Measurements from ENCODE around the gene REXO4. TPM values are rescaled to one million over a fixed set of nuclear protein-coding genes. Genes with fewer than 3 reads are reported as not detected.

The REXO4 gene
- total RNA-seq, 2 donors from 2014 or later: 20.6 to 28.3 TPM

DNA sequence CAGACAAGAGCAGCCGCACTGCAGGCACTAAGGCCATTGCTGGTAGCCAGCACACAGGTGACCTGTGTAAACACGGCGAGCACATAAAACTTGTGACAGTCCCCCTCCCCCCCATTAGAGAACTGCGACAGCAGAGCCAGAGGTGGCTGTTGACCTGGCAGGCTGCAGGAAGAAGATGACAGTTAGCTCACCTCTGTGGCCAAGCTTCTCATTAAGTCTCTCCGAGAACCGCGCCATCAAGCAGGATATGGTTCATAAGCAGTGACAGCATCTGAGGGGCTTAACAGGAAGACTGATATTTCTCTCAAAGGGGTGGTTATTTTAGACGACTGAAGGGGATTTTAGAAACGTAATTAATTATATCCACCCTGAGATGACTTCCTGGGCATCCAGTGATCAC lies 47.1 kb downstream of the REXO4 start:
- ATAC-seq (peak; percentile 25 to 48), DNase-seq (ENCODE audit: low spot score in 2 of 2) (peak in 1 of 2 donors; percentile 65)
- H3K36me3 Mint-ChIP-seq: peaks cover 51 to 64% of the 10 kb centered on the region in 2 donors
- peak overlapping the region; percentile 65 to 98 for H3K27ac Mint-ChIP-seq
- no peaks in the 10 kb centered on the region for H3K9me3 Mint-ChIP-seq

DNA sequence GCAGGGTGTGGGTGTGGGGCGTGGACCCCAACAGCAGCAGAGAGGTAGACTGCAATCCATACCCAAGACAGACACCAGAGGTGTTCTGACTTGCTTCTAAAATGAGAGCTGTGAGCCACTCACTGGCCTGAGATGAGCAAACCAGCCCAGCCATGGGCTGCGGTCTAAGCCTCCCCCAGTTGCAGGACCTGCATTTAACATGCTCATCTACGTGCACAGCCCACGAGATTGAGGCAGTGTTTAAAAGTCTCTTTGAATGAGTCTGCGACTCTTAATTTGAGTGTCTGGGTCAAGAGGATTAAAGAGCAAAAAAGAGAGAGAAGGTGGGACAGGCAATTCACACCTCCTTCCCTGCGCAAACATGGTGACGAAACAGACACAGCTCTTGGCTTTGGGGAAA lies 47.9 kb downstream of the REXO4 start:
- Mint-ChIP-seq H3K36me3 (peaks cover 51 to 61% of the 10 kb centered on the region in 2 donors), H3K9me3 (no peaks in the 10 kb centered on the region), H3K27ac (peak overlapping the region; percentile 65 to 98)
- no peak for ATAC-seq
- no peak for DNase-seq (ENCODE audit: low spot score in 2 of 2)

DNA sequence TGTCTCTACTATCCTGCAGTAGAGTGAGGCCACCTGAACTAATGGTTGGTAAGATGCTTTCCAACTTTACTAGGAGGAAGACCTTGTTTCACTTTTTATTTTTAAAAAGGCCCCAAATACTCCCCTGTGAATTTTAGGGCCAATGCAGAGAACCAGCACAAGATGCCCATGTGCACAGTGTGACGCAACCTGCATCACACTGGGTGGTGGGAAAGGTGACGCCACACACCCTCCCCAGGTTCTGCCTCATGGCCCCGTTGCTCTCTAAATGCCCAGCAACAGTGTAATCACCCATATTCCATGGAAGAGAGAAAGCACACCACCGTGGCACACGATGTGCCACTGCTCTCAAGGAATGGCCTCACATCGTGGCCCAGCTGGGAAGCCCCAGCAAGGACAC lies 48.4 kb downstream of the REXO4 start:
- ATAC-seq: no peak
- Mint-ChIP-seq H3K36me3 (peaks cover 46 to 58% of the 10 kb centered on the region in 2 donors), H3K9me3 (no peaks in the 10 kb centered on the region), H3K27ac (peak overlapping the region; percentile 65 to 98)
- no peak for DNase-seq (ENCODE audit: low spot score in 2 of 2)

DNA sequence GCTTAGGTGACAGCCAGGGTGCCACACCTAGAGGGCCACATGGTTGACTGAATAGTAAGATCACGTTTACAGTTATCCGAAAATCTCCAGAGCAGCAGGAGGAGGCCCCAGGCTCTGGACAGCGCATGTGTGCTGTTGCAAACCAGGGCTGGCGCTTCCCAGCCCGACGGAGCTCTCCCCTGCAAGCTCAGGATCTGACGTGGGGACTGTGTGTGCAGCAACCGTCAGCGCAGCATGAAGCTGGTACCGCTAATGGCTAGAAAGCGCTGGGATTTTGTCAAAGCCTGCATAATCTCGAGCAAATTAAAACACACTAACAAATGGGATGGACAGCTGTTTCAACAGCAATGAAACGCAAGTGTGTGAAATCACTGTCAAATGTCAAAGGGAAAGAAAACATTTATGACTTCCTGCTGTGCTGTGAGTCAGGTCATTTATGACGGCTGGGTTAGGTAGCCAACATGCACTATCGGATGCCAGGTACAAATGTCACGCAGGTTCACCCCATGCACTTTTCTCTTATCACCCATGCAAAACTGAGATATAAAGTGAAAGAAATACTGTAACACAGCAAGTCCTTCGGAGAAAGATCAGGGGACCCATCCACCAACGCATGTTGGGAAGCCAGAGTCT lies 49.4 kb downstream of the REXO4 start:
- Mint-ChIP-seq H3K27ac (peak overlapping the region; percentile 94 to 98), H3K9me3 (no peaks in the 10 kb centered on the region), H3K36me3 (peaks cover 56 to 60% of the 10 kb centered on the region in 2 donors)
- no peak for ATAC-seq
- no peak for DNase-seq (ENCODE audit: low spot score in 2 of 2)

DNA sequence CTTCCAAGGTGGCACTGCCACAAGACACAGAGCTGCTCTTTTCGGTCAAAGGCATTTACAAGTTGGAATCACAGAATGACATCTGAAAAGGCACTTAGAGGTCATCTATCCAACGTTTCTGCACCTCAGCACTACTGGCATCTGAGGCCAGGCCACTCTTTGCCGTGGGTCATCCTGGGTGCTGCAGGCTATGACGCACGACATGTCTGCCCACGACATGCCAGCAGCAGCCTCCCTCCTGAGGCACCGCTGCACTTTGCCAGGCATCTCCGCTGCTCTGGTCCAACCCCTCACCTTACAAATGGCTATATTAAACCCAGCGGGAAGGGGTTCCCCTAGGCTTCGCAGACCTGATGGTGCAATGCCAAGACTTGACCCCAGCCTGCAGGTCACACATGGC lies 50.0 kb downstream of the REXO4 start:
- H3K27ac Mint-ChIP-seq: no peak overlapping the region
- H3K36me3 Mint-ChIP-seq: peaks cover 56 to 58% of the 10 kb centered on the region in 2 donors
- no peaks in the 10 kb centered on the region for H3K9me3 Mint-ChIP-seq
- DNase-seq (ENCODE audit: low spot score in 2 of 2): no peak
- no peak for ATAC-seq

DNA sequence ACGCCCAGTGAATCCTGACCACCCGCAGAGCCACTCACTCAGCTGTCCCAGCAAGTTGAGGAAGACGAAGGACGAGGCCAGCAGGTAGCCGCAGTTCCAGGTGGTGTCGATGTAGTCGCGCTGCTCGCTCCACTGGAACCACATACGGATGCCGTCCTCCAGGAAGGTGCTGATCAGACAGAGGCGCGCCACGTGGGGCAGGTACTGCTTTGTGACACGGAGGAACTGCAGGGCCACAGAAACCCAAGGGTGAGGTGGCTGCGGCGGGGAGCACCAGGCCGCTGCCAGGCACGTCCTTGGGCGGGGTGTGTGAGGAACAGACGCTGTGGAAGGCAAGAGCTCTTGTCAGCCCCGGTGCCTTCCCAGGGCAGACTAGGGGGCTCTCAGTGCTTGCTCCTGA lies 50.6 kb downstream of the REXO4 start:
- peaks cover 51 to 52% of the 10 kb centered on the region in 2 donors for H3K36me3 Mint-ChIP-seq
- H3K9me3 Mint-ChIP-seq: no peaks in the 10 kb centered on the region
- H3K27ac Mint-ChIP-seq: no peak overlapping the region
- ATAC-seq (no peak), DNase-seq (ENCODE audit: low spot score in 2 of 2) (no peak)

DNA sequence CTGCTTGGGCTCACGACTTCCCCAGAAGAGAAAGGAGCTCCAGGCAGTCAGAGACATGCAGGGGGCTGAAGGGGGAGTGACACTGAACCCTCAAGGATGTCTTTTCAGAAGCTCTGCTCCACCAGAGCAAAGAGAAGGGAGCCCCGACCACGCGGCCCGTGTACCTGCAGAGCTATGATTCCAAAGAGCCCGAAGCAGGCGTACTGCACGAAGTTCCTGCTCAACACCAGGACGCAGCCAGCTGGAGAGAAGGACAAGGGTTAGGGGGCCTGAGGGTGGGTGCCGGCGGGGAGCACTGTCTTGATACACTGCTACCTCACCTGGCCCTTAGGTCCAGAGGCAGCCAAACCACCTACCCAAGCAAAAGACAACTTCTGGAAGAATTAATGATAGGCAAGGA lies 51.4 kb downstream of the REXO4 start:
- no peak for DNase-seq (ENCODE audit: low spot score in 2 of 2)
- ATAC-seq: no peak
- Mint-ChIP-seq H3K27ac (peak overlapping the region in 1 of 2 donors; percentile 36), H3K36me3 (peaks cover 48 to 55% of the 10 kb centered on the region in 2 donors), H3K9me3 (no peaks in the 10 kb centered on the region)

DNA sequence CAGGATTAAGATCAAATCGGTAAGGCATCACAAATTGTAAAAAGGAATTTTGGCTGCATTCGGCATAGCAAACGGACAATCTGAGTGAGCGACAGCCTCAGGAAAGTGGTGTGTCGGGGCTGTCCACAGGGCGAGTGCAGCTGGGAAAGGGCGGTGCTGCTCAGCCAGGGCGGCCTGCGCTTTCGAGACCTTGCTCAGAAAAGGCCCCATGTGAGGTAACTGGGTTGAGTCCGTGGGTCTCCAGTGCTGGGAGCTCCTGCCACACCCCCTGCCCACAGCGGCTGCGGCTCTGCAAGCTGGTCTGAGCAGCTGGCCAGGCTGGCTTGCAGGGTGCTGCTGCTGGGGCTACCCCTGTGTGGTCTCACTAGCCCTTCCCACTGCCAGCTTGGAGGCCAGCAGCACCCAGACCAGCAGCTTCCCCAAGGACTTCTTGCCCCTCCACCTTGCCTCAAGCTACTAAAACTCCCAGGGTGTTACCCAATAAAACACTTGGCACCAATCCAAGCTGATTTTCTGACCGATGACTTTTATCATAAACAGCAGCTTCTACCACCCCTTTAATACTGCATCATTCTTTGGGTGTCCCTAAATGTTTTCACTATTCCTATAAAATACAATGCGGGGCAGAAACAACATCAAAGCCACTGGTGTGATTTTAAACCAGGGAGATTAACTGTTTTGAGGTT lies 55.3 kb downstream of the REXO4 start:
- Mint-ChIP-seq H3K36me3 (peaks cover 20 to 27% of the 10 kb centered on the region in 2 donors), H3K27ac (peak overlapping the region; percentile 73 to 79), H3K9me3 (no peaks in the 10 kb centered on the region)
- no peak for ATAC-seq
- DNase-seq (ENCODE audit: low spot score in 2 of 2): no peak

DNA sequence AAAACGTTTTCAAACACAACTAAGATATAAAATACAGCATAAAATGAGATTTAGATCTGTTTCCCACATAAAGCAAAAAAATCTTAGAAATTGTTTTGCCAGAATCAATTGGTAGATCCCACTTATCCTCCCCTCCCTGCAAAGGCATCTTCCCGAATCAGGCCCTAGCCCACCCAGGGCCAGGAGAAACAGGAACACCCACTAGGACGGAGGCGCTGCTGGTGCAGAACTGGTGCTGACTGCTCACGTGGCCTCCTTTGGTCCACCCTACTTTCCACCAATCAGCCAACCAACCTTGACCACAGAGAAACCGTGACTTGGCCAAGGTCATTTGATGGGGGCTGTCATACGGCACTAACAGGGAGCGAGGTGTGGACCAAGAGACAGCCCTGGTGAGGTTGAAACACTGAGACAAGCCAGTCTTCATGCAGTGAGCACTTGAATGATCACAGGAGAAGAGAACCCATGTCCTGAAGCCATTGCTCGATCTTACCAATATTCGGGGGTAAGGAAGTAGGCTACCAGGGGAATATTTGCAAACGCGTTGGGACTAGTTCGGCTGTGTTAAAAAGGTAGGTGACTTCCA lies 56.2 kb downstream of the REXO4 start:
- ATAC-seq (no peak), DNase-seq (ENCODE audit: low spot score in 2 of 2) (no peak)
- H3K9me3 Mint-ChIP-seq: no peaks in the 10 kb centered on the region
- peaks cover 20 to 27% of the 10 kb centered on the region in 2 donors for H3K36me3 Mint-ChIP-seq
- H3K27ac Mint-ChIP-seq: peak overlapping the region; percentile 73 to 90

DNA sequence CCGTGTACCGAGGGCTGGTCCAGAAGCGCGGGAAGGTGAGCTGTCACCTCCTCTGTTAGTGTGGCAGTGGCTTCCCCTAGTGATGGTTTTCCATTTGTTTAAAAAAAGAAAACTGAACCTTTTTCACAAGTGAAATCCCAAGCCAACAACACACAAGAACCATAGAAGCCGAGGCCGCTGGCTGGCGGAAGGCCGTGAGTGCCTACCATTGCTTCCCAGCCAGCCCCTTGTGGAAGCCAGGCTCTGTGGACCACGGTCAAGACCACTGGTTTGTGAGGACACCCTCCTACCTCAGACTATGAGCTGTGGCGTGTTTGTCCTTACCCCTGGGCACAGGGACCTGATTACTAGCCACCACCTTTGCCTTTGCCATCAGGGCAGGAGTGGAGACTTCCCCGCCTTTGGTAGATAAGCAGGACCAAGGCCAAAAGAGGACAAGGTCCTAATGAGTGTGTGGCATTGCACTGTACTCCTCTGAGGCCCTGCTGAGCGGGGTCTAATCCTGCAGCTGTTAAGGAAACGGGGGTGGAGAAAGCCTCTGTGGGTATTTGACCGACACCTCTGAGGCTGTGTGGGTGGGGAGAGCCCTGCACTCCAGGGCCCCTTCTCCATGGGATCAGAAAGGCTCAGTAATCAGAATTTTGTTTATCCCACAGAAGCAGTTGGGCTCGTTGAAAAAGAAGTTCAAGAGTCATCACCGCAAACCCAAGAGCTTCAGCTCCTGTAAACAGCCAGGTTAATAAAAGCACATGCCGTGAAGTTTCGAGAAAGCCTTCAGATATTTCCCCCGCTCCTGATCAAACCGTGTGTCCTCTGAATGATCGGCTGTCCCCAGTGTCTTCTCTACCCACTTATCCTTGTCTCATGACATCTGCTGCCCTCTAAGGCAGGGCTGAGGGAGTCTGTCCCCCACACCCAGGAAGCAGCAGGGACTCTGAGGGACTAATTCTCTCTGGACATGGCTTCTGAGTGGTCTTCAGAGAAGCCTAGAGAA lies 57.1 kb downstream of the REXO4 start:
- DNase-seq (ENCODE audit: low spot score in 2 of 2) (no peak), ATAC-seq (no peak)
- H3K9me3 Mint-ChIP-seq: no peaks in the 10 kb centered on the region
- peaks cover 20 to 21% of the 10 kb centered on the region in 2 donors for H3K36me3 Mint-ChIP-seq
- H3K27ac Mint-ChIP-seq: peak overlapping the region; percentile 73 to 90

DNA sequence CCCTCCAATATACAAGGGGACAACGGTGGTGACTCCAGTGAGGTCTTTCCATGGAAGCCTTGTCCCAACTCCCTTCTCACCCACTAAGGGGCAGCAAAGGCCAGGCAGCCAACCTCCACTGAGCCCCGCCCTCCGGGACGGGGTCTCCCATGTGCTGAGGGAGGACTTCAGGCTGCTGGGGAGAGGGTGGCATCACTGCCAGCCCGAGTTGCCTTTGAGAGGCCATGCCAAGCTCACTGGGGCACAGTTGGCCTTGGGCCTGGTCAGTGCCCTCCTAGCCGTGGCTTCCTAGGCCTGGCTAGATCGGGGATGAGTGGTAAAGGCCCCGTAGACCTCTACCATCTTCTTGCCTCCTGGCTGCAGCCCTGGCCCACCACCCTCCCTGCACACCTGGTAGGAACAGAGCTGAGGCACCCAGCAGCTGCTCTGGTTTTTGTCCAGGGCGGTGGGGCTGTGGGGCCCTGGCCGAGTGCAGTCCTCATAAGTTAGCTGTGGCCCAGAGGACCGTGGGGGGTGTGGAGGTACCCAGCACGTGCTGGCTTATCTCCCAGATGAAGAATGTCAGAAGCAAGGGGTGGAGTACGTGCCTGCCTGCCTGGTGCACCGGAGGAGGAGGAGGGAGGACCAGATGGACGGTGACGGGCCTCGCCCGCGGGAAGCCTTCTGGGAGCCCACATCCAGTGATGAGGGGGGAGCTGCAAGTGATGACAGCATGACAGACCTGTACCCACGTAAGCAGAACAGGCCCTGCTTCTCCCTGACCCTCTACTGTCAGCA lies 58.2 kb downstream of the REXO4 start:
- Mint-ChIP-seq H3K27ac (peak overlapping the region; percentile 58 to 73), H3K36me3 (peaks cover 16 to 21% of the 10 kb centered on the region in 2 donors), H3K9me3 (no peaks in the 10 kb centered on the region)
- ATAC-seq: no peak
- DNase-seq (ENCODE audit: low spot score in 2 of 2): no peak

DNA sequence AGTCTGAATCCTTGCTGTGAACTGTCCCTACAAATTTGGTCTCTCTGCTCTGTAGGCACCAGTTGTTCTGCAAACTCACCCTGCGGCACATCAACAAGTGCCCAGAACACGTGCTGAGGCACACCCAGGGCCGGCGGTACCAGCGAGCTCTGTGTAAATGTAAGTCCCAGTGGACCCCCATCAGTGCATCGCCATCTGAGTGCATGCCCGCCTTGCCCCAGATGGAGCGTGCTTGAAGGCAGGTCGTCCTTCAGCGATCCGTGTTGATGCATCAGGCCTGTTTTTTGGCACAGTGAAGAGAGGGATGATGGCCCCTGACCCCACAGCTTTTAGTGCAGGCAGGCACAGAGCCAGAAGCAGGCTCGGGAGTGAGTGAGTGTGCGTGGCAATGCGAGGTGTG lies 60.2 kb downstream of the REXO4 start:
- Mint-ChIP-seq H3K36me3 (peaks cover 0 to 10% of the 10 kb centered on the region in 2 donors), H3K27ac (peak overlapping the region; percentile 73 to 82), H3K9me3 (no peaks in the 10 kb centered on the region)
- no peak for DNase-seq (ENCODE audit: low spot score in 2 of 2)
- no peak for ATAC-seq

DNA sequence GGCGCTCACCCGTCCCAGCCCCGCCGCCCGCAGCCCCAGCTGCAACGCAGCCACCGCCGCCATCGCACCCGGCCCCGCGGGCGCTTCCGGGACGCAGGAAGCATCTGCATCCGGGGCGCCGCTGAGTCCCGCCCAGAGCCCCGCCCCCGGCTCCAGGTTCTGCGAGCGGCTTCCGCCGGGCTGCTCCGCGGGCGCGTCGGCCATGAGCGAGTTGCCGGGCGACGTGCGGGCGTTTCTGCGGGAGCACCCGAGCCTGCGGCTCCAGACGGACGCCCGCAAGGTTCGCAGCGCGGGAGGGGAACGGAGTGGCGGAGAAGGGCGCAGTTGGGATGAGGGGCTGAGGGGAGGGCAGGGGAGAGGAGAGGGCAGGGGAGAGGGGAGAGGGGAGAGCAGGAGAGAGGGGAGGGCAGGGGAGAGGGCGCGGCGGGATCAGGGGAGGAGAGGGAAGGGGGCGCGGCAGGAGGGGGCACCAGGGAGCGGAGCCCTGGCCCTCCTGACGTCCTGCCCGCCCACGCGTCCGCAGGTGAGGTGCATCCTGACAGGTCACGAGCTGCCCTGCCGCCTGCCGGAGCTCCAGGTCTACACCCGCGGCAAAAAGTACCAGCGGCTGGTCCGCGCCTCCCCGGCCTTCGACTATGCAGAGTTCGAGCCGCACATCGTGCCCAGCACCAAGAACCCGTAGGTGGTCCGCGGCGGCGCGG lies 61.3 kb downstream of the REXO4 start, which contains the start of the genes SURF1 and SURF2:
Gene SURF1, minus strand, starts transcription at position 97 of the 701 bp plus-strand sequence. Its CDS starts 34 bp downstream, at position 63.
Gene SURF2, plus strand, starts transcription at position 160 of the 701 bp plus-strand sequence. Its CDS starts 43 bp downstream, at position 203.
- ATAC-seq: peak; percentile 77 to 86
- DNase-seq (ENCODE audit: low spot score in 2 of 2): peak; percentile 89 to 93
- peak within 1 kb of the TSS; percentile 73 to 95 for H3K27ac Mint-ChIP-seq
- H3K36me3 Mint-ChIP-seq: peaks cover 0 to 3% of the 10 kb centered on the region in 2 donors
- no peaks in the 10 kb centered on the region for H3K9me3 Mint-ChIP-seq

Measured in activated naive CD4-positive, alpha-beta T cell treated with anti-CD3 and anti-CD28 coated beads, Interleukin-2, amount 50 U/mL, for 72 hours (primary cell).